ENCODE results near the gene OPRD1. TPM values are rescaled to one million over a fixed set of nuclear protein-coding genes. Genes with fewer than 3 reads are reported as not detected.
"Not testable (repeated sequence)": the region's sequence is repeated elsewhere in the genome, so short reads cannot be mapped to it uniquely, and the experiment has no call there.

Gene OPRD1
- polyA plus RNA-seq (ENCODE audit: insufficient read depth in 1 of 5, insufficient read length in 5 of 5, low replicate concordance in 1 of 5), result under 1 TPM; 0.15 to 0.22 (median 0.18) TPM
- long read RNA-seq, donor 1, result 0 reads
- long read RNA-seq, donor 2, result 0 reads
- long read RNA-seq, donor 3, result 0 reads
- long read RNA-seq, donor 4, result 0 reads
- long read RNA-seq, donor 5, result 0 reads
- long read RNA-seq, donor 6, result 0 reads
- long read RNA-seq, donor 7, result 0 reads
- long read RNA-seq, donor 8, result 0 reads

DNA sequence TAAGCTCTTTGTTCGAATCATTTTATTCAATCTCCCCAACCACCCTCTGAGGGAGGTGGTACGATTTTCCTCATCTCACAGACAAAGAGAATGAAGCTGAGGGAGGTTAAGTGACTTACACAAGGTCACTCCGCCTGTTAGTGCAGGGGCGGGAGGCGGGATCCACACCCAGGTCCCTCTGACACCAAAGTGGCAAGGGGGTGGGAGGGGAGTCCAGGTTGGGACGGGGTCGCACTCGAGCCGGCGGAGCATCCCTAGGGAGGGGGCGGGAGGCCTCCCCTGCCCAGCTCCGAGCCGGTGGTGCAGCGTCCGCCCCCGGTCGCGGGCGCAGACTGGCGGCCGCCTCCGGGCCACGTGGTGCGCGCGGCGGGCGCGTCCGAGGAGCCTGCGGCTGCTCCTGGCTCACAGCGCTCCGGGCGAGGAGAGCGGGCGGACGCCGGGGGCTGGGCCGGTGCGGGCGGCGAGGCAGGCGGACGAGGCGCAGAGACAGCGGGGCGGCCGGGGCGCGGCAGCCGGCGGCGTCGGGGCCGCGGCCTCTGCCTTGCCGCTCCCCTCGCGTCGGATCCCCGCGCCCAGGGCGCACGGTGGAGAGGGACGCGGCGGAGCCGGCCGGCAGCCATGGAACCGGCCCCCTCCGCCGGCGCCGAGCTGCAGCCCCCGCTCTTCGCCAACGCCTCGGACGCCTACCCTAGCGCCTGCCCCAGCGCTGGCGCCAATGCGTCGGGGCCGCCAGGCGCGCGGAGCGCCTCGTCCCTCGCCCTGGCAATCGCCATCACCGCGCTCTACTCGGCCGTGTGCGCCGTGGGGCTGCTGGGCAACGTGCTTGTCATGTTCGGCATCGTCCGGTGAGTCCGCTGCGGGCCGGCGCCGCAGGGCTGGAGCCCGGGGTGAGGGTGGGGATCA lies at the start of gene OPRD1:
TSS of gene OPRD1 (plus strand) at position 405 of the 903 bp plus-strand sequence. CDS start at position 619, 214 bp downstream.
- DNase-seq, result no peak

DNA sequence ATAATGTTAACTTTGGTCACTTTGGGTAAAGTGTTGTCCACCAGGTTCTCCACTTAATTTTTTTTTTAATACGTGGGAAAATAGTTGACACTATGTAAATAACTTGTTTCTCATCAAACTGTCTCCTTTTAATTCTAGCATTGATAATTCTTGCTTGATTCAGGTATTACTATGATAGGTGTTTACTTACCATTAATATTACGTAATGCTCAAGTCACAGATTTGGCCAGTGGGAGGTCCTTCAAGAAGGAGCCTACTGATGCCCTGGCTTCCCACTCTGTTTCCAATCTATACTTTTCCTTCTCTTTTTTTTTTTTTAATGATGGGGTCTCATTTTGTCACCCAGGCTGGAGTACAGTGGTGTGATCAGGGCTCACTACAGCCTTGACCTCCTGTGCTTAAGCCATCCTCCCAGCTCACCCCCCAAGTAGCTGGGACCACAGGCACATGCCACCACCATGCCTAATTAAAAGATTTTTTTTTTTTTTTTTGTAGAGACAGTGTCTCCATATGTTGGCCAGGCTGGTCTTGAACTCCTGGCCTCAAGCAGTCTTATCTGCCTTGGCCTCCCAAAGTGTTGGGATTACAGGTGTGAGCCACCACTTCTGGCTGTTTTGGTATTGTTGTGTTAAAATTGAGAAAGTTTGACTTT lies 45.3 kb upstream of the OPRD1 start:
- no peak for DNase-seq

DNA sequence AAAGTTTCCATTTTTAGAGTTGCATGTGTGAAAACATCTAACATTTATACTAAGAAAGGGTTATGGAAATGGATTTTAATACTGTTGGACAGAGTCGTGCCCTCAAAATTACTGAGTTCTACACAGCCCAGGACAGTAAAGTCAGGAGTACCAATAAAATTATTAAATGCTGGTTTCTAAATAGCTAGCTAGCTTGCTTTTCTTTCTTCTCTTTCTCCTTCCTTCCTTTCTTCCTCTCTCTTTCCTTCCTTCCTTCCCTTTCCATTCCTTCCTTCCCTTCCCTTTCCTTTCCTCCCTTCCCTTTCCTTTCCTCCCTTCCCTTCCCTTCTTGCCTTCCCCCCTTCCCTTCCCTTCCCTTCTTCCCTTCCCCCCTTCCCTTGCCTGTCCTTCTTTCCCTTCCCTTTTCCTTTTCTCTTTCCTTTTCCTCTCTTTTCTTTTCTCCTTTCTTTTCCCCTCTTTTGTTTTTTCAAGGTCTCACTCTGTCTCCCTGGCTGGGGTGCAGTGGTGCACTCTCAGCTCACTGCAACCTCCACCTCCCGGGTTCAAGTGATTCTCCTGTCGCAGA lies 41.3 kb upstream of the OPRD1 start:
- no peak for DNase-seq

DNA sequence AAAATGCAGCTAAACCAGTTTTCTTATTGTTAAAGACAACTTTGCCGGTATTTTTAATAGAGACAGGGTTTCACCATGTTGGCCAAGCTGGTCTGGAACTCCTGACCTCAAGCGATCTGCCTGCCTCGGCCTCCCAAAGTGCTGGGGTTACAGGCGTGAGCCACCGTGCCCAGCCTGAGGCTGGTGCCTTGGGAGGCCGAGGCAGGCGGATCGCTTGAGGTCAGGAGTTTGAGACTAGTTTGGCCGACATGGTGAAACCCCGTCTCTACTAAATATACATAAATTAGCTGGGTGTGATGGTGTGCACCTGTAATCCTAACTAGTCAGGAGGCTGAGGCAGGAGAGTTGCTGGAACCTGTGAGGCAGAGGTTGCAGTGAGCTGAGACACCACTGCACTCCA lies 40.0 kb upstream of the OPRD1 start:
- DNase-seq, result not testable (repeated sequence)

DNA sequence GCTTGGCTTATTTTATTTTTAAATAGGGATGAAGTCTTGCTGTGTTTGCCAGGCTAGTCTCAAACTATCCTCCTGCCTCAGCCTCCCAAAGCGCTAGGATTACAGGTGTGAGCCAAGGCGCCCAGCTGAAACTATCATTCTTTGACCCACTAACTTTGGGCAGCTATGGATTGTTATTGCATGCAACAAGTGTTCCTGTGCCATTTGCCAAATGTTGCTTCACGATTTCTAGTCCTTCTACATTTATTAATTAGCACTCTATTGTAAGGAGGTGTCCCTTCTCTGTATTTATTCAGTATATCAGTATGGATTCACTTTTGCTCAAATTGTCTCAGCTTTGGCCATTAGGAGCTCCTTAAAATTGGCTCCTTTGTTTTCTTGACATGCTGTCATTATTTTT lies 38.9 kb upstream of the OPRD1 start:
- no peak for DNase-seq

DNA sequence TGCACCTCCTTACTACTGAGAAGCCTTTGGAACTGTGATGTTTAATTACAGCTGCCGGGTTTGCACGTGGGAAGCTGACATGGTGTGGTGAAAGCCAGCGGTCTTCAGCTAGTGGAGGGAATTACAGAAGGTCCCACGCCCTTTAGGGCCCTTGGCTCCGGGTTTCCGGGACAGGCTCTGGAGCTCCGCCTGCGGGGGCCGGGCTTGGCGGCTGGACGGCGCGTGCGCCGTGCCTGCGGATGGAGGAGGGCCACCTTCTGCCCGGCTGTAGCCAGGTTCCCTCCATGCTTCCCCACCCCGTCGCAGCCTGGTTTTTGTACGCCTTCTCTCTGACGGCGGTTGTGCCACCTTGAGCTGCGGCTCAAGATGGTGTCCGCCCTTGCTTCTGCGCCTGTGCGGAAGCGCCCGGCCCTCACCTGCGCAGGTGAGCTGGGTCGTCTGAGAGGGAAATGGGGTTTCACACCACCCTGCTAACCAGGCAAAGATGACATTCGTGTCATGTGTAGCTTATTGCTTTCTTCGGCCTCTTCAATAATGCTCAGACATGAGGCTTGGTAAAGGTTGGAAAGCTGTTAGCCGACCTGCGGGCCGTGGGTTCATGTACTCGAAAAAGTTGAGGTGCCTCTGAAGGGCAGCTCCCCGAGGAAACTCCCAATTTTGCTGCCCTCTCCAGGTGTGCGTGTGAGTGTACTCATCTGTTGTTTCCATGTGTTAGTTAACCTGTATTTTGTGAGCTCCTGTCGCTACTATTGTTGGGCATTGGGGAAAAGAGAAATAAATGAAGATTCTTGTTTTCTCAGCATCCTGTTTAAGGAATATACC lies 36.6 kb upstream of the OPRD1 start:
- peak; percentile 55 to 65 for DNase-seq

DNA sequence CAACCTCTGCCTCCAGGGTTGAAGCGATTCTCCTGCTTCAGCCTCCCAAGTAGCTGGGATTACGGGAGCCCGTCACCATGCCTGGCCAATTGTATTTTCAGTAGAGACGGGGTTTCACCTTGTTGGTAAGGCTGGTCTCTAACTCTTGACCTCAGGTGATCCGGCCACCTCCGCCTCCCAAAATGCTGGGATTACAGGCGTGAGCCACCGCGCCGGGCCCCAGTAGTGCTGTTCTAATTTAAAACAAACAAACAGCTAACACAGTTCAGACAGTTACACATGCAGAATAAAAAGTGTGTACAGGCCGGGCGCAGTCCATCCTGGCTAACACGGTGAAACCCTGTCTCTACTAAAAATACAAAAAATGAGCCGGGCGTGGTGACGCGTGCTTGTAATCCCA lies 35.6 kb upstream of the OPRD1 start:
- no peak for DNase-seq

DNA sequence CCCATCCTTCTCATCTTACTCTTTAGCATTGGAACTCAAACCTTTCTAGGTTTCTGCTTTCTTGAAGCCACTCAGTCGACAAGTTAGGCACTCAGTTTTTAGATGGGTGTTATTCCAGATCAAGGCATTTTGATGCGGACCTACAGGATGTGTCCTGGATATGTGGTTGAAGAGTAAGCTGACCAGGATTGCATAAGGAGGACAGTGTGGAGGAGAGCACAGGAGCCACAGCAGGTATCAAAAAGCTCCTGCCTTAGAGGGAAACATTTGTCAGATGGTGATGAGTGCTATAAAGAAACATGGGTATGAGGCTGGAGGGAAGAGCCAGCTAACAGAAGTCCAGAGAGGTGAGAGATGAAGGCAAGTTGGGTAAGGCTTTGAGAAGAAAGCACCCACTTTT lies 33.9 kb upstream of the OPRD1 start:
- DNase-seq, result no peak

DNA sequence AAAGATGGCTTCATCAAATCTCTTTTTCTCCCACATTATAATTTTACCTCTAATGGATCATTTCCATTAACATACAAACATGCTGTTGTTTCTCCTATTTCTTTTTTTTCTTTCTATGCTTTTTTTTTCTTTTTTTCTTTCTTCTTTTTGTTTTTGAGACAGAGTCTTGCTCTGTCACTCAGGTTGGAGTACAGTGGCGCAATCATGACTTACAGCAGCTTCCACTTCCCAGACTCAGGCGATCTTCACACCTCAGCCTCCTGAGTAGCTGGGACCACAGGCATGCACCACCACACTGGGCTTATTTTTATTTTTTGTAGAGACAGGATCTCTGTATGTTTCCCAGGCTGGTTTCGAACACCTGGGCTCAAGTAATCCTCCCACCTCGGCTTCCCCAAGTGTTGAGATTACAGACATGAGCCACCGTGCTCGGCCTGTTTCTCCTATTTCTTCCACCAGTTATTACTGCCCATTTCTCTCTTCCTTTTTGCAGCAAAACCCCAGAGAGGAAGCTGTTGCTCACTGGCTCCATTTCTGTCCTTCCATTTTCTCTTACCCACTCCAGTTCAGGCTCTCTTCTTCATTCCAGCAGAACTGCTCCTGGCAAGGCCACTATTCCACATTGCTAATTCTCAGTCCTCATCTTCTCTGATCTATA lies 32.1 kb upstream of the OPRD1 start:
- no peak for DNase-seq

DNA sequence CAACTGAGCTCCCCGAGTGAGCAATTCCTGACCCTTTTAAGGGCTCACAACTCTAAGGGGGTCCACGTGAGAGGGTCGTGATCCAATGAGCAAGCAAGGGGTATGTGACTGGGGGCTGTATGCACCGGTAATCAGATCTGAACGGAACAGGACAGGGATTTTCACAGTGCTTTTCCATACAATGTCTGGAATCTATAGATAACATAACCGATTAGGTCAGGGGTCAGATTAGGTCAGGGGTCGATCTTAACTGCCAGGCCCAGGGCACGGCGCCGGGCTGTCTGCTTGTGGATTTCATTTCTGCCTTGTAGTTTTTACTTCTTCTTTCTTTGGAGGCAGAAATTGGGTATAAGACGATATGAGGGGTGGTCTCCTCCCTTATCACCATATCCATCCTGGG lies 30.7 kb upstream of the OPRD1 start:
- DNase-seq, result no peak

DNA sequence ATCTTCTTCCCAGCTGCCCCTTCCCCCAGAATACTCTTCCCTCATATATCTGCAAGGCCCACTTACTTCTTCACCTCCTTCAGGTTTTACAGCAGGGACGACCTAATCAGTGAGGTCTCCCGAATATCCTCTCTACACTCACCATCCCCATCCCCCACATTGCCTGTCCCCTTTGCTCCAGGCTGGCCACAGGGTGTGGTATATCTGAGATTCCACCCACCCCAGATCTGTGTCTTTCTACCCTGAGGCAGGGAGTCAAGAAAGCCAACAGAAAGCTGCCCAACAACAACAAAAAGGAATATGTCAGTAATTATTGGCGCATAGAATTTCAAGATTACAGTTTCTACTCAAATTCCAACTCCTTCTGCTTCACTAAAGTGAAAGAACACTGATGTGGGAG lies 30.0 kb upstream of the OPRD1 start:
- no peak for DNase-seq

DNA sequence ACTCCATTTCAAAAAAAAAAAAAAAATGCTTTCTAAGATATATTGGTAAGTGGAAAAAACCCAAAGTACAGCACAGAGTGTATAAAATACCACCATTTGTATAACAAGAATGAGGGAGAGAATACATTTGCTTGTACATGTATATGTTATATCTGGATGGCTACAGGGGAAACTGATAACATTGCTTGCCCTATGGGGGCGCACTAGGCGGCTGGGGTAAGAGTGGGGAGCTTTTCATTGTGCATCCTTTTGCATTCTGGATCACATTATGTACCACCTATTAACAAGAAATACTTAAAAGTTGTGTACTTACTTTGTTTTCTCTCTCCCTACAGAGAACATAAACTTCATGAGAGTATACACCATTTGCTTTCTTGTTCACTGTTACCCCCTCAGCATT lies 28.6 kb upstream of the OPRD1 start:
- no peak for DNase-seq

DNA sequence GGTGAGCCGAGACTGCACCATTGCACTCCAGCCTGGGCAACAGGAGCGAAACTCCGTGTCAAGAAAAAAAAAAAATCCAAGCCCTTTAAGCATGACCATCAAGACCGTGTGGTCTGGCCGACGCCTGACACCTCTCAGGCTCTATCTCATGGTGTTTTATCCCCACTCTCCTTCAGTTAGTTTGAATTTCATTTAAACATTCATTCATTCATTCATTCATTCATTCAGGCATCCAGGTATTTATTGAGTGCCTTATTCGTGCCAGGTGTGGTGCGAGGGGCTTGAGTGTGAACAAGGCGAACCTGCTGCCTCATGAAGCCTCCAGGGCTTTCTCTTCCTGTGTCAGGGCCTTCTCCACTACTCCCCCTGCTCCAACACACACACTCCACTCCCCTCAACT lies 22.6 kb upstream of the OPRD1 start:
- DNase-seq, result no peak

DNA sequence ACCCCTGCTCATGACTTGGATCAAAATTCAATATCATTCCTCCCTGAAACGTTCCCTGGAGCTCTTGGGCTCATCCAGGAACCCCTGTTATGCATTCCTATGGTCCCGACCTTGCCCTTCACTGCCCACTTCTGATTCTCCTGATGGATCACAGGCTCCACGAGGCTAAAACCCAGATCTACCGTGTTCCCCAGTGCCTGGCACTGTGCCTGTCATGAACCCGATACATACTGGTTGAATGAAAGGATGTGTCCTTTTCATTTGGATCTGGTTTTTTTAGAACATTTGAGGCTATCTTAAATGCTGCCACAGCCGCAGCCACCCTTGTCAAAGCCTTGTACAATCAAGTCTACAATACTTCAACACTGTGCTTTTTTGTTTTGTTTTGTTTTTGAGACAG lies 22.2 kb upstream of the OPRD1 start:
- DNase-seq, result no peak

DNA sequence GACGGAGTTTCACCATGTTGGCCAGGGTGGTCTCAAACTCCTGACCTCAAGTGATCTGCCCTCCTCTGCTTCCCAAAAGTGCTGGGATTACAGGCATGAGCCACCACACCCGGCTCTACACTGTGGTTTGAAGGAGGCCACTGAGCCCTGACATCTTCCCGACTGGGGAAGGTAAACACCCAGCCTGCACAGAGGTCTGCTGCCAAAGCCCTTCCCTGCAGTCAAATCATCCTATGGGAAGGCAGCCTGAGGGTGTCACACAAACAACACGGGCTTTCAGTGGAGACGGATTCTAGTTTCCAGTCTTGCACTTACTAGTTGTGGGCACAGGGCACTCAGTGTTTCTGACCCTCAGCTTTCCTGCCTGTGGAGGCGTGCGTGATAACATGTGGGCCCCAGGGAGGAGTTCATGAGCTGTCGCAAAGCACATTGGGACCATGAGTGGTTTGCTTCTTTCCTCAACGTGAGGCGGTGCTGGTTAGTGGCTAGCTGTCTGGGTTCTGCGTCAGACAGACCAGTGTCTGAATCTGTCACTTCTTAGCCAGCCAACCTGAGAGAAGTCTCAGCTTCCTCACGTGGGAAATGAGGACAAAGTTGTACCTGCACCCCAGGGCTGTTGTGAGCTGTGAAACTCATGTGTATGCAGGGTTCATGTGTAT lies 21.5 kb upstream of the OPRD1 start:
- no peak for DNase-seq

DNA sequence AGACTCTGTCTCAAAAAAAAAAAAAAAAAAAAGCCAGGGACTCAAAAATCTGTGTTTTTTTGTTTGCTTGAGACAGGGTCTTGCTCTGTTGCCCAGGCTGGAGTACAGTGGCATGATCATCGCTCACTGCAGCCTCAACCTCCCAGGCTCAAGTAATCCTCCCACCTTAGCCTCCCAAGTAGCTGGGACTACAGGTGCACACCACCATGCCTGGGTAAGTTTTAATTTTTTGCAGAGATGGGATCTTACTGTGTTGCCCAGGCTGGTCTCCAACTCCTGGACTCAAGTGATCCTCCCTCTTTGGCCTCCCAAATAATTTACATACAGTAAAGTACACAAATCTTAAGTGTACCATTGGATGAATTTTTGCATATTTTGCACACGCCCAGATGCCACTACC lies 20.0 kb upstream of the OPRD1 start:
- DNase-seq, result not testable (repeated sequence)

DNA sequence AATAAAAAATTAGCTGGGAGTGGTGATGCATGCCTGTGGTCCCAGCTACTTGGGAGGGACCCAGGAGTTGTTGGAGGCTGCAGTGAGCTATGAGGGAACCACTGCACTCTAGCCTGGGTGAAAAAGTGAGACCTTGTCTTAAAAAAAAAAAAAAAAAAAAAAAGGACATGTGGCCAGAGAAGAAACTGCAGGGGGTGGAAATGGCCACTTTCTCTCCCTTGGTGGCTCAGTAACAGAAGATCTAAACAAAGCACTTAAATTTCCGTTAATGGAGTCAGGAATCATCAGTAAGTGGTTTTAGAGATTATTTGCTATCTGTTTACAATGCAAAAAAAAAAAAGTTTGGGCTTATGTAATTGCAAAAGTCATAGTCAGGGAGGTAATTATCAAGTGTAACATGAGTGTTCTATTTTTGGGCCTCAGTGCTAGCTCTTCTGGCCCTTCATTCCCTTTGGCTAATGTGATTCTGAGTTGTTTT lies 19.3 kb upstream of the OPRD1 start:
- DNase-seq, result no peak

DNA sequence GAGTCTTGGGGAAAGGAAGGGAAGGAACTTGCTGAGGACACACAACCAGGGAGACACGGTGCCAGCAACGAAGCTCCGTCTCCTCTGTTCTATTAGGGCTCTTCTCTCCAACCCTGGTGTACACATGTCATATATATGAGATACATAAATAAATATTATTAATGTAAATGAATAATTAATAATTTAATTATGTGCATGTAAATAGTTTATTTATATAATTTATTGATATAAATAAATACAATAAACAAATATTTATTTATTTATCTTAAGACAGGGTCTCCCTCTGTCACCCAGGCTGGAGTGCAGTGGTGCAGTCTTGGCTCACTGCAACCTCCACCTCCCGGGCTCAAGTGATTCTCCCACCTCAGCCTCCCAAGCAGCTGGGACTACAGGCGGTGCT lies 17.4 kb upstream of the OPRD1 start:
- not testable (repeated sequence) for DNase-seq

DNA sequence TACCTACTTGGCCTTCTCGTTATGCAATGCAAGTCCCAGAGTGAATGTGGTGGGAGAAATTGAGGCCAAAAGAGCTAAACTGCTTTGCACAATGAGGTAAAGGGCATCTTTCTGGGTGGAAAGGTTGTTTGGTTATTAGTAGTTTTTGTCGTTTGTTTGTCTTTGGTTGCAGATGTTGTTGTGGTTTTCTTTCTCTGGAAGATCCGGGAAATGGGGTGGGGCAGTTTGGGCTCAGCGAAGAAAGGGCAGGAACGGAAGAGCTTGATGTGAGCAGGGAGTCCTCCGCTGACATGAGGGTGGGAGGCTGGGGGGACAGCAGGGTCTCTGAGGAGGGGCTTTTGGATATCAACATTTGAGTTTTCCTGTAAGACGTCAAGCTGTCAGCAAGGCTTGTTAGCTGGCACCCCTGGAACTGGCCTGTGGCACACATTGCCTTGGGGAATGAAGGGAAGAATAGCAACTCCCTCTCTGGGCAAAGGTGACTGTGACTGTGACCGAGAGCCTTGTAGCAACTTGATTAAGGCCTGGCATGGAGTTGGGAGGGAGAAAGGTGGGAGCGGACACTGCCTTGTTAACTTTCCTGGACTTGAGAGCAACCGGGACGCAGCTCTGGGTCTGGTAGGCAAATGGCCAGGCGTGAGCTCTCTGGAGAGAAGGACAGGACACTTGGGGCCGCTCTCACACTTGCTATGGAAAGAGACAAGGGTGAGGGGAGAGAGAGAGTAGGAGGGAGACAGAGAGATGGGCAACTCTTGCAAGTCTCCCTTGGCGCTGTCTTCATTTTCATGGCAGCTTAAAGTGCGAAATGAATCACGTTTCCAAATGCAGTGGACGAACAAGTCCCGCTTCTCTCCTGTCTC lies 15.4 kb upstream of the OPRD1 start:
- no peak for DNase-seq

All from right lung (tissue), 10 donors.